Hepatocyte (in vitro differentiated cells): ENCODE results near the gene ZNF385C.

Experiments
- EZH2 ChIP-seq: fragments of 200-600 bp; sonication (generic); IDR thresholded peaks from 2 replicates; pipeline ENCODE4 v1.6.1; 2016; ENCODE audit warnings: antibody characterized with exemption, mild to moderate bottlenecking, borderline replicate concordance
- EZH2phosphoT487 ChIP-seq: fragments of 200-600 bp; sonication (generic); IDR thresholded peaks from one replicate; pipeline ENCODE4 v1.6.1; 2018; ENCODE audit warnings: antibody characterized with exemption, mild to moderate bottlenecking, low read depth, moderate library complexity; ENCODE audit not compliant: unreplicated experiment, severe bottlenecking
- TF ChIP-seq, protein P1 (sequence below): fragments of 200-600 bp; sonication (generic); IDR thresholded peaks from 2 replicates; pipeline ENCODE4 v1.5.1; 2016; ENCODE audit warnings: antibody characterized with exemption, mild to moderate bottlenecking; ENCODE audit not compliant: poor library complexity

DNA sequence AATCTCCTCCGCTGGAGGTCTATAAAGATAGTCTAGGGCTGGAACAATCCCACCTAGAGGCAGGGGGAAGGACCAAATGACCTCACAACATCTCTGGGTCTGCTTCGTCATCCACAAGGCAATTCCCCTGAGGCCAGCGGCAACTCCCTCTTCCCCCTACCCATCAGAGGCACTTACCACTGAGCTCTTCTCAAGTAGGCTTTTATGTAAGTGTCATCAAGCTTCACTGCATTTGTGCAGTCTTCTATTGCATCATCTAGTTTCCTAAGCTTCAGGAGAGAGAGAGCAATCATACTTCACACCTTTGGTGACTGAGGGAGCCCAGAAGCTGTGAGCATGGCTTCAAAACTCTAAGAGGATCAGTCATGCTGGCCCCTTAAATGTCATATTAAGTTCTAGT, 110.6 kb downstream of the ZNF385C start:
- TF ChIP-seq EZH2, result no peak
- TF ChIP-seq, protein P1, sequence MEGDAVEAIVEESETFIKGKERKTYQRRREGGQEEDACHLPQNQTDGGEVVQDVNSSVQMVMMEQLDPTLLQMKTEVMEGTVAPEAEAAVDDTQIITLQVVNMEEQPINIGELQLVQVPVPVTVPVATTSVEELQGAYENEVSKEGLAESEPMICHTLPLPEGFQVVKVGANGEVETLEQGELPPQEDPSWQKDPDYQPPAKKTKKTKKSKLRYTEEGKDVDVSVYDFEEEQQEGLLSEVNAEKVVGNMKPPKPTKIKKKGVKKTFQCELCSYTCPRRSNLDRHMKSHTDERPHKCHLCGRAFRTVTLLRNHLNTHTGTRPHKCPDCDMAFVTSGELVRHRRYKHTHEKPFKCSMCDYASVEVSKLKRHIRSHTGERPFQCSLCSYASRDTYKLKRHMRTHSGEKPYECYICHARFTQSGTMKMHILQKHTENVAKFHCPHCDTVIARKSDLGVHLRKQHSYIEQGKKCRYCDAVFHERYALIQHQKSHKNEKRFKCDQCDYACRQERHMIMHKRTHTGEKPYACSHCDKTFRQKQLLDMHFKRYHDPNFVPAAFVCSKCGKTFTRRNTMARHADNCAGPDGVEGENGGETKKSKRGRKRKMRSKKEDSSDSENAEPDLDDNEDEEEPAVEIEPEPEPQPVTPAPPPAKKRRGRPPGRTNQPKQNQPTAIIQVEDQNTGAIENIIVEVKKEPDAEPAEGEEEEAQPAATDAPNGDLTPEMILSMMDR, result no peak
- no peak for TF ChIP-seq EZH2phosphoT487
